ENCODE results near the gene SETDB1. TPM values are rescaled to one million over a fixed set of nuclear protein-coding genes. Genes with fewer than 3 reads are reported as not detected.
"Not testable (repeated sequence)": the region's sequence is repeated elsewhere in the genome, so short reads cannot be mapped to it uniquely, and the experiment has no call there.

SETDB1 gene
- total RNA-seq, 3 donors from 2014 or later = 37.0 to 40.7 (median 40.7) TPM

GRCh38 chr1:150909585-150910180 is 16.5 kb upstream of the SETDB1 start:
- H3K36me3 Mint-ChIP-seq (ENCODE audit: insufficient read depth) = no peaks in the 10 kb centered on the region
- H3K4me3 Mint-ChIP-seq = no peak overlapping the region
- ATAC-seq (no peak), DNase-seq (no peak)
- H3K27me3 Mint-ChIP-seq (ENCODE audit: low read depth) = no peaks in the 10 kb centered on the region
- no peaks in the 10 kb centered on the region for H3K9me3 Mint-ChIP-seq
- H3K4me1 Mint-ChIP-seq (ENCODE audit: low read depth) = peaks cover 5% of the 10 kb centered on the region

- DNase-seq (no peak), ATAC-seq (no peak)
- no peak overlapping the region for H3K4me3 Mint-ChIP-seq
- no peaks in the 10 kb centered on the region for H3K27me3 Mint-ChIP-seq (ENCODE audit: low read depth)
- no peaks in the 10 kb centered on the region for H3K9me3 Mint-ChIP-seq
- no peaks in the 10 kb centered on the region for H3K36me3 Mint-ChIP-seq (ENCODE audit: insufficient read depth)
- H3K4me1 Mint-ChIP-seq (ENCODE audit: low read depth) = no peaks in the 10 kb centered on the region
Measured at GRCh38 chr1:150912623-150913022, 13.5 kb upstream of the SETDB1 start.

GRCh38 chr1:150917387-150917786 is 8.8 kb upstream of the SETDB1 start:
- no peaks in the 10 kb centered on the region for H3K9me3 Mint-ChIP-seq
- DNase-seq (no peak), ATAC-seq (no peak)
- peaks cover 5% of the 10 kb centered on the region for H3K4me1 Mint-ChIP-seq (ENCODE audit: low read depth)
- no peak overlapping the region for H3K4me3 Mint-ChIP-seq
- no peaks in the 10 kb centered on the region for H3K36me3 Mint-ChIP-seq (ENCODE audit: insufficient read depth)
- no peaks in the 10 kb centered on the region for H3K27me3 Mint-ChIP-seq (ENCODE audit: low read depth)

- ATAC-seq (peak; percentile 89 to 90), DNase-seq (peak; percentile 77)
- Mint-ChIP-seq H3K36me3 (ENCODE audit: insufficient read depth) (peaks cover 3% of the 10 kb centered on the region), H3K4me3 (peak overlapping the region; percentile 55), H3K4me1 (ENCODE audit: low read depth) (peaks cover 19% of the 10 kb centered on the region), H3K27me3 (ENCODE audit: low read depth) (no peaks in the 10 kb centered on the region), H3K9me3 (no peaks in the 10 kb centered on the region)
Measured at GRCh38 chr1:150922519-150922975, 3.6 kb upstream of the SETDB1 start.

- DNase-seq = no peak
- peak overlapping the region; percentile 95 for H3K4me3 Mint-ChIP-seq
- peaks cover 22% of the 10 kb centered on the region for H3K36me3 Mint-ChIP-seq (ENCODE audit: insufficient read depth)
- H3K27me3 Mint-ChIP-seq (ENCODE audit: low read depth) = no peaks in the 10 kb centered on the region
- H3K4me1 Mint-ChIP-seq (ENCODE audit: low read depth) = peaks cover 21% of the 10 kb centered on the region
- no peak for ATAC-seq
- no peaks in the 10 kb centered on the region for H3K9me3 Mint-ChIP-seq
Measured at GRCh38 chr1:150925080-150925479, 1.1 kb upstream of the SETDB1 start.

- no peak for DNase-seq
- Mint-ChIP-seq H3K36me3 (ENCODE audit: insufficient read depth) (peaks cover 38% of the 10 kb centered on the region), H3K27me3 (ENCODE audit: low read depth) (no peaks in the 10 kb centered on the region), H3K9me3 (peaks cover 2% of the 10 kb centered on the region), H3K4me3 (peak overlapping the region; percentile 95), H3K4me1 (ENCODE audit: low read depth) (peaks cover 14% of the 10 kb centered on the region)
- ATAC-seq = no peak
Measured at GRCh38 chr1:150927624-150928023, 1.5 kb downstream of the SETDB1 start.

GRCh38 chr1:150928286-150928685 is 2.1 kb downstream of the SETDB1 start:
- Mint-ChIP-seq H3K4me1 (ENCODE audit: low read depth) (peaks cover 10% of the 10 kb centered on the region), H3K27me3 (ENCODE audit: low read depth) (no peaks in the 10 kb centered on the region), H3K9me3 (peaks cover 3% of the 10 kb centered on the region), H3K36me3 (ENCODE audit: insufficient read depth) (peaks cover 40% of the 10 kb centered on the region), H3K4me3 (no peak overlapping the region)
- ATAC-seq (no peak), DNase-seq (no peak)

- H3K4me3 Mint-ChIP-seq; H3K27me3 Mint-ChIP-seq (ENCODE audit: low read depth); ATAC-seq; H3K9me3 Mint-ChIP-seq; DNase-seq: not testable (repeated sequence)
- Mint-ChIP-seq H3K36me3 (ENCODE audit: insufficient read depth) (peaks cover 40% of the 10 kb centered on the region), H3K4me1 (ENCODE audit: low read depth) (peaks cover 10% of the 10 kb centered on the region)
Measured at GRCh38 chr1:150928775-150929174, 2.6 kb downstream of the SETDB1 start.

- Mint-ChIP-seq H3K4me3 (no peak overlapping the region), H3K36me3 (ENCODE audit: insufficient read depth) (peaks cover 51% of the 10 kb centered on the region), H3K4me1 (ENCODE audit: low read depth) (peaks cover 18% of the 10 kb centered on the region), H3K9me3 (peaks cover 3% of the 10 kb centered on the region), H3K27me3 (ENCODE audit: low read depth) (no peaks in the 10 kb centered on the region)
- DNase-seq (no peak), ATAC-seq (no peak)
Measured at GRCh38 chr1:150931773-150932172, 5.6 kb downstream of the SETDB1 start.

- Mint-ChIP-seq H3K36me3 (ENCODE audit: insufficient read depth) (peaks cover 39% of the 10 kb centered on the region), H3K9me3 (no peaks in the 10 kb centered on the region), H3K27me3 (ENCODE audit: low read depth) (no peaks in the 10 kb centered on the region), H3K4me1 (ENCODE audit: low read depth) (no peaks in the 10 kb centered on the region), H3K4me3 (no peak overlapping the region)
- no peak for DNase-seq
- no peak for ATAC-seq
Measured at GRCh38 chr1:150944856-150945255, 18.7 kb downstream of the SETDB1 start.

GRCh38 chr1:150954708-150955107 is 28.5 kb downstream of the SETDB1 start:
- H3K4me3 Mint-ChIP-seq = no peak overlapping the region
- H3K36me3 Mint-ChIP-seq (ENCODE audit: insufficient read depth) = peaks cover 53% of the 10 kb centered on the region
- no peaks in the 10 kb centered on the region for H3K4me1 Mint-ChIP-seq (ENCODE audit: low read depth)
- no peaks in the 10 kb centered on the region for H3K9me3 Mint-ChIP-seq
- DNase-seq (no peak), ATAC-seq (no peak)
- no peaks in the 10 kb centered on the region for H3K27me3 Mint-ChIP-seq (ENCODE audit: low read depth)

GRCh38 chr1:150955280-150955679 is 29.1 kb downstream of the SETDB1 start:
- ATAC-seq (no peak), DNase-seq (no peak)
- H3K4me3 Mint-ChIP-seq = no peak overlapping the region
- no peaks in the 10 kb centered on the region for H3K4me1 Mint-ChIP-seq (ENCODE audit: low read depth)
- H3K36me3 Mint-ChIP-seq (ENCODE audit: insufficient read depth) = peaks cover 53% of the 10 kb centered on the region
- no peaks in the 10 kb centered on the region for H3K9me3 Mint-ChIP-seq
- H3K27me3 Mint-ChIP-seq (ENCODE audit: low read depth) = no peaks in the 10 kb centered on the region

GRCh38 chr1:150957666-150958065 is 31.5 kb downstream of the SETDB1 start:
- no peak for ATAC-seq
- no peak for DNase-seq
- Mint-ChIP-seq H3K4me3 (no peak overlapping the region), H3K27me3 (ENCODE audit: low read depth) (no peaks in the 10 kb centered on the region), H3K9me3 (no peaks in the 10 kb centered on the region), H3K4me1 (ENCODE audit: low read depth) (no peaks in the 10 kb centered on the region), H3K36me3 (ENCODE audit: insufficient read depth) (peaks cover 46% of the 10 kb centered on the region)

GRCh38 chr1:150960646-150961045 is 34.5 kb downstream of the SETDB1 start:
- Mint-ChIP-seq H3K27me3 (ENCODE audit: low read depth) (no peaks in the 10 kb centered on the region), H3K9me3 (no peaks in the 10 kb centered on the region), H3K4me1 (ENCODE audit: low read depth) (no peaks in the 10 kb centered on the region), H3K4me3 (no peak overlapping the region), H3K36me3 (ENCODE audit: insufficient read depth) (peaks cover 48% of the 10 kb centered on the region)
- ATAC-seq = no peak
- DNase-seq = no peak

- H3K36me3 Mint-ChIP-seq (ENCODE audit: insufficient read depth) = peaks cover 56% of the 10 kb centered on the region
- no peaks in the 10 kb centered on the region for H3K27me3 Mint-ChIP-seq (ENCODE audit: low read depth)
- no peak overlapping the region for H3K4me3 Mint-ChIP-seq
- no peaks in the 10 kb centered on the region for H3K4me1 Mint-ChIP-seq (ENCODE audit: low read depth)
- ATAC-seq (no peak), DNase-seq (no peak)
- no peaks in the 10 kb centered on the region for H3K9me3 Mint-ChIP-seq
Measured at GRCh38 chr1:150961756-150962155, 35.6 kb downstream of the SETDB1 start.
